H9 (cell line): ENCODE measurements around the gene TMEM9. TPM values are rescaled to one million over a fixed set of nuclear protein-coding genes. Genes with fewer than 3 reads are reported as not detected.

Experiments used
- DNase-seq: peaks from one replicate; pipeline ENCODE4 v3.0.0-alpha.2; 2017
- H2AFZ ChIP-seq: one replicate; pipeline ENCODE4 v1.6.1; 2013; ENCODE audit warnings: mild to moderate bottlenecking, low read length, control low read depth, moderate library complexity
- H2AK5ac ChIP-seq: 2 replicates; pipeline ENCODE4 v1.6.1; 2013; ENCODE audit warnings: low read length, control low read depth, mixed read lengths; ENCODE audit not compliant: insufficient read length
- H2BK120ac ChIP-seq: one replicate; pipeline ENCODE4 v1.6.1; 2013; ENCODE audit warnings: low read depth, mild to moderate bottlenecking, low read length, control low read depth, inconsistent platforms; ENCODE audit not compliant: poor library complexity, severe bottlenecking
- H2BK12ac ChIP-seq: 2 replicates; pipeline ENCODE4 v1.6.1; 2013; ENCODE audit warnings: low read length, control low read depth, mixed read lengths, low read depth; ENCODE audit not compliant: insufficient read length
- H2BK15ac ChIP-seq: 2 replicates; pipeline ENCODE4 v1.6.1; 2013; ENCODE audit warnings: low read depth, low read length, control low read depth
- H2BK20ac ChIP-seq: one replicate; pipeline ENCODE4 v1.6.1; 2013; ENCODE audit warnings: low read depth, mild to moderate bottlenecking, low read length, control low read depth, inconsistent platforms; ENCODE audit not compliant: poor library complexity, severe bottlenecking
- H2BK5ac ChIP-seq: 2 replicates; pipeline ENCODE4 v1.6.1; 2013; ENCODE audit warnings: low read length, control low read depth, mixed read lengths; ENCODE audit not compliant: insufficient read length
- H3K14ac ChIP-seq: 2 replicates; pipeline ENCODE4 v1.6.1; 2013; ENCODE audit warnings: low read length, control low read depth; ENCODE audit not compliant: insufficient read depth
- H3K18ac ChIP-seq: 2 replicates; pipeline ENCODE4 v1.6.1; 2013; ENCODE audit warnings: low read depth, mild to moderate bottlenecking, mixed read lengths, low read length, control low read depth; ENCODE audit not compliant: insufficient read length
- H3K23ac ChIP-seq: 2 replicates; pipeline ENCODE4 v1.6.1; 2013; ENCODE audit warnings: low read length, control low read depth, mixed read lengths, low read depth; ENCODE audit not compliant: insufficient read length
- H3K23me2 ChIP-seq: 2 replicates; pipeline ENCODE4 v1.6.1; 2013; ENCODE audit warnings: low read depth, mild to moderate bottlenecking, mixed read lengths, low read length, control low read depth; ENCODE audit not compliant: insufficient read length, poor library complexity, severe bottlenecking
- H3K27ac ChIP-seq: 2 replicates; pipeline ENCODE4 v1.5.1; 2013; ENCODE audit warnings: low read length, control low read depth, mixed read lengths, low read depth; ENCODE audit not compliant: insufficient read length
- H3K27me3 ChIP-seq: 2 replicates; pipeline ENCODE4 v1.6.1; 2013; ENCODE audit warnings: low read length, control low read depth, inconsistent platforms; ENCODE audit not compliant: insufficient read depth
- H3K4ac ChIP-seq: 2 replicates; pipeline ENCODE4 v1.6.1; 2013; ENCODE audit warnings: low read depth, mild to moderate bottlenecking, control low read depth, inconsistent platforms, low read length, moderate library complexity
- H3K4me1 ChIP-seq: 2 replicates; pipeline ENCODE4 v1.6.1; 2013; ENCODE audit warnings: low read length, control low read depth, inconsistent platforms; ENCODE audit not compliant: insufficient read depth
- H3K4me2 ChIP-seq: 2 replicates; pipeline ENCODE4 v1.6.1; 2013; ENCODE audit warnings: low read length, control low read depth, mixed read lengths; ENCODE audit not compliant: insufficient read length, insufficient read depth
- H3K56ac ChIP-seq: 2 replicates; pipeline ENCODE4 v1.6.1; 2013; ENCODE audit warnings: low read depth, mild to moderate bottlenecking, mixed read lengths, low read length, control low read depth; ENCODE audit not compliant: insufficient read length
- H3K79me1 ChIP-seq: 2 replicates; pipeline ENCODE4 v1.6.1; 2013; ENCODE audit warnings: low read depth, mild to moderate bottlenecking, moderate library complexity, low read length, control low read depth, inconsistent platforms; ENCODE audit not compliant: insufficient read depth, poor library complexity, severe bottlenecking
- H3K79me2 ChIP-seq: 2 replicates; pipeline ENCODE4 v1.6.1; 2013; ENCODE audit warnings: low read length, control low read depth, inconsistent platforms; ENCODE audit not compliant: insufficient read depth
- H3K9ac ChIP-seq: 2 replicates; pipeline ENCODE4 v1.6.1; 2013; ENCODE audit warnings: low read length, control low read depth, mixed read lengths; ENCODE audit not compliant: insufficient read length; ENCODE audit errors: extremely low read depth
- H3K9me3 ChIP-seq: one replicate; pipeline ENCODE4 v1.6.1; 2013; ENCODE audit warnings: low read depth, low read length, inconsistent platforms; ENCODE audit not compliant: control insufficient read depth
- H3T11ph ChIP-seq: one replicate; pipeline ENCODE4 v1.6.1; 2013; ENCODE audit warnings: mild to moderate bottlenecking, low read length, control low read depth, inconsistent platforms
- H4K20me1 ChIP-seq: one replicate; pipeline ENCODE4 v1.6.1; 2013; ENCODE audit not compliant: control insufficient read depth, insufficient read length, insufficient read depth
- H4K5ac ChIP-seq: 2 replicates; pipeline ENCODE4 v1.6.1; 2013; ENCODE audit warnings: low read depth, mild to moderate bottlenecking, mixed read lengths, low read length, control low read depth; ENCODE audit not compliant: insufficient read length
- H4K8ac ChIP-seq: replicated peaks from 2 replicates; pipeline ENCODE4 v1.6.1; 2013; ENCODE audit warnings: low read length, control low read depth, mixed read lengths, low read depth; ENCODE audit not compliant: insufficient read length
- H4K91ac ChIP-seq: 2 replicates; pipeline ENCODE4 v1.6.1; 2013; ENCODE audit warnings: low read depth, mild to moderate bottlenecking, moderate library complexity, mixed read lengths, low read length, control low read depth; ENCODE audit not compliant: insufficient read length
- H3K27ac Mint-ChIP-seq, 3 experiments: 2 replicates in 2 of 3; 3 replicates in 1 of 3; pipeline ENCODE4 v1.8.0; 2020 to 2021; ENCODE audit warnings: mixed read lengths in 3 of 3, mild to moderate bottlenecking in 1 of 3, moderate library complexity in 1 of 3
- H3K27me3 Mint-ChIP-seq: 2 replicates; pipeline ENCODE4 v1.8.0; 2021; ENCODE audit warnings: low read depth, mild to moderate bottlenecking, moderate library complexity, mixed read lengths
- H3K36me3 Mint-ChIP-seq, 3 experiments: 2 replicates in 2 of 3; 3 replicates in 1 of 3; pipeline ENCODE4 v1.8.0; 2020 to 2021; ENCODE audit warnings: low read depth in 3 of 3, mixed read lengths in 3 of 3; ENCODE audit not compliant: insufficient read depth in 1 of 3
- H3K4me1 Mint-ChIP-seq, 2 experiments: 2 replicates each; pipeline ENCODE4 v1.8.0; 2020; ENCODE audit warnings: mixed read lengths in 2 of 2
- H3K4me3 Mint-ChIP-seq, 2 experiments: 2 replicates in 1 of 2; 3 replicates in 1 of 2; pipeline ENCODE4 v1.8.0; 2020 to 2021; ENCODE audit warnings: mild to moderate bottlenecking in 2 of 2, mixed read lengths in 2 of 2, moderate library complexity in 1 of 2
- H3K9me3 Mint-ChIP-seq, 2 experiments: 2 replicates in 1 of 2; 3 replicates in 1 of 2; pipeline ENCODE4 v1.8.0; 2020; ENCODE audit warnings: mild to moderate bottlenecking in 2 of 2, mixed read lengths in 2 of 2, moderate library complexity in 1 of 2
- WGBS: extraction: QIAGEN DNeasy Blood & Tissue Kit; methylation state at CpG from one replicate; pipeline ENCODE4 v1.1.7; 2013; ENCODE audit warnings: missing lambda C conversion rate, low lambda C conversion rate, mixed read lengths; ENCODE audit not compliant: insufficient read length; ENCODE audit errors: extremely low coverage; 5-methylcytosine and 5-hydroxymethylcytosine counted together
- total RNA-seq: library from RNA; stranded (reverse); gene quantifications from 2 replicates; pipeline ENCODE4 v1.2.1, GENCODE V29; 2021
- TF ChIP-seq, protein P1 (sequence below): fragments of 200-600 bp; sonication (generic); conservative IDR thresholded peaks from 3 replicates; pipeline ENCODE4 v1.8.0; 2021; ENCODE audit warnings: antibody characterized with exemption, mild to moderate bottlenecking

The TMEM9 gene
- total RNA-seq, 1 experiment from 2014 or later = 93.4 TPM

DNA sequence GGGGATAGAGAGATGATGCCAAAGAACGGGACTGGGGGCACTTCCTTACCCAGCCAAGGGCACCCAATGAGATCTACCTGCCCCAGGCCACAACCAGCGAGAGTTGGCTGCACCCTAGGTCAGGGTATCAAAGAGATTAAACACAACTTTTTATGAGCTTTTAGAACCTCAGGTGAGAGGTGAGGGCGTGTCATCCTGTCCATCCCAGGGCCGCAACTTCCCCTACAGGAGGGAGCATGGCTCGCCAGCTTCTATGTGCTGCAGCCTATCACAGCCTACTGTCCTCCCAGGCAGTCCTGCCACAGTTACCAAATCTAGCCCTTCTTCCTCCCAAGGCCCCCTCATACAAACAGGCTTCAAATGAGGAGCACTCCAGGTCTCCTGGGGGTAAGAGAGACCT is 12.9 kb downstream of the TMEM9 start:
- Histone ChIP-seq H3K4me1 (no peaks in the 10 kb centered on the region), H3K4ac (no peak overlapping the region), H2BK5ac (no peak overlapping the region), H4K20me1 (no peaks in the 10 kb centered on the region), H2AFZ (no peak overlapping the region), H2BK20ac (no peak overlapping the region), H4K8ac (no peak overlapping the region), H3K4me2 (no peak overlapping the region), H2BK15ac (no peak overlapping the region), H2BK120ac (no peak overlapping the region), H3K23me2 (no peaks in the 10 kb centered on the region), H3K79me2 (no peaks in the 10 kb centered on the region), H3T11ph (no peak overlapping the region), H3K56ac (no peak overlapping the region), H3K23ac (no peak overlapping the region), H4K91ac (no peak overlapping the region), H2BK12ac (no peak overlapping the region), H3K14ac (no peak overlapping the region), H3K9ac (no peak overlapping the region), H3K79me1 (no peaks in the 10 kb centered on the region), H3K27me3 (no peaks in the 10 kb centered on the region), H2AK5ac (no peak overlapping the region), H3K27ac (no peak overlapping the region), H3K9me3 (no peaks in the 10 kb centered on the region), H3K18ac (no peak overlapping the region), H4K5ac (no peak overlapping the region)
- no peak overlapping the region for H3K27ac Mint-ChIP-seq
- no peaks in the 10 kb centered on the region for H3K4me1 Mint-ChIP-seq
- H3K4me3 Mint-ChIP-seq = no peak overlapping the region
- H3K36me3 Mint-ChIP-seq = peaks cover 44 to 87% (median 85%) of the 10 kb centered on the region in 3 experiments; a peak in 6 of 7 replicates
- DNase-seq = no peak
- H3K9me3 Mint-ChIP-seq = no peaks in the 10 kb centered on the region
- TF ChIP-seq, protein P1, sequence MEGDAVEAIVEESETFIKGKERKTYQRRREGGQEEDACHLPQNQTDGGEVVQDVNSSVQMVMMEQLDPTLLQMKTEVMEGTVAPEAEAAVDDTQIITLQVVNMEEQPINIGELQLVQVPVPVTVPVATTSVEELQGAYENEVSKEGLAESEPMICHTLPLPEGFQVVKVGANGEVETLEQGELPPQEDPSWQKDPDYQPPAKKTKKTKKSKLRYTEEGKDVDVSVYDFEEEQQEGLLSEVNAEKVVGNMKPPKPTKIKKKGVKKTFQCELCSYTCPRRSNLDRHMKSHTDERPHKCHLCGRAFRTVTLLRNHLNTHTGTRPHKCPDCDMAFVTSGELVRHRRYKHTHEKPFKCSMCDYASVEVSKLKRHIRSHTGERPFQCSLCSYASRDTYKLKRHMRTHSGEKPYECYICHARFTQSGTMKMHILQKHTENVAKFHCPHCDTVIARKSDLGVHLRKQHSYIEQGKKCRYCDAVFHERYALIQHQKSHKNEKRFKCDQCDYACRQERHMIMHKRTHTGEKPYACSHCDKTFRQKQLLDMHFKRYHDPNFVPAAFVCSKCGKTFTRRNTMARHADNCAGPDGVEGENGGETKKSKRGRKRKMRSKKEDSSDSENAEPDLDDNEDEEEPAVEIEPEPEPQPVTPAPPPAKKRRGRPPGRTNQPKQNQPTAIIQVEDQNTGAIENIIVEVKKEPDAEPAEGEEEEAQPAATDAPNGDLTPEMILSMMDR = no peak
- H3K27me3 Mint-ChIP-seq = no peaks in the 10 kb centered on the region
- no CpG with 5 or more reads among the region's 5 CpGs for WGBS
